ENCODE results near the gene MAN1A1.

MAN1A1 gene

DNA sequence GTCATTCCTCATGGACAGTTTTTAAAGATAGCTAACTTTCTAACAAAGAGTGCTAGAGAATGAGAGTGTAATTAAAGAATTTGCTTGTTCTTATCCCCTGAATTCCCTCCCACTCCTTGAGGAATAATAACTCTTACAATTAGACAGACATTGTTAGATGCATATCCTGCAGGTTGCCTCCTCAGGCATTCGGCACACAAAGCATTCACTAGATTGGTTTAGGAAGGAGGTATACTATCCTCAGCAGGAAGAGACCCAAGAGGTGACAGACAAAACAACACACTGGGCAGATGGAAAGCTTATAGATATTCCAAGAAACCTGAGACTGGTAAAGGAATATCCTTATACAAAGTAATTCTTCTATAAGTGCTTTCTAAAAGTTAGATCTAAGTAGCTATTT lies 162.0 kb downstream of the MAN1A1 start:
- peaks cover 35% of the 10 kb centered on the region for H3K4me1 ChIP-seq (ENCODE audit: insufficient read depth, low read length, poor library complexity, severe bottlenecking)
- H3F3A ChIP-seq (ENCODE audit: low read depth), result no peaks in the 10 kb centered on the region
- no peak overlapping the region for H2AFZ ChIP-seq (ENCODE audit: low read length)
- H3K4me2 ChIP-seq (ENCODE audit: low read depth, low read length, poor library complexity, severe bottlenecking), result no peak overlapping the region
- H3K36me3 ChIP-seq (ENCODE audit: insufficient read depth, low read length), result peaks cover 7% of the 10 kb centered on the region; the same call in 1 of the 2 replicates
- no peaks in the 10 kb centered on the region for H3K9me3 ChIP-seq (ENCODE audit: insufficient read depth, low read depth, low read length)
- no peaks in the 10 kb centered on the region for H3K79me2 ChIP-seq (ENCODE audit: insufficient read depth, low read length)
- TF ChIP-seq, protein P1, sequence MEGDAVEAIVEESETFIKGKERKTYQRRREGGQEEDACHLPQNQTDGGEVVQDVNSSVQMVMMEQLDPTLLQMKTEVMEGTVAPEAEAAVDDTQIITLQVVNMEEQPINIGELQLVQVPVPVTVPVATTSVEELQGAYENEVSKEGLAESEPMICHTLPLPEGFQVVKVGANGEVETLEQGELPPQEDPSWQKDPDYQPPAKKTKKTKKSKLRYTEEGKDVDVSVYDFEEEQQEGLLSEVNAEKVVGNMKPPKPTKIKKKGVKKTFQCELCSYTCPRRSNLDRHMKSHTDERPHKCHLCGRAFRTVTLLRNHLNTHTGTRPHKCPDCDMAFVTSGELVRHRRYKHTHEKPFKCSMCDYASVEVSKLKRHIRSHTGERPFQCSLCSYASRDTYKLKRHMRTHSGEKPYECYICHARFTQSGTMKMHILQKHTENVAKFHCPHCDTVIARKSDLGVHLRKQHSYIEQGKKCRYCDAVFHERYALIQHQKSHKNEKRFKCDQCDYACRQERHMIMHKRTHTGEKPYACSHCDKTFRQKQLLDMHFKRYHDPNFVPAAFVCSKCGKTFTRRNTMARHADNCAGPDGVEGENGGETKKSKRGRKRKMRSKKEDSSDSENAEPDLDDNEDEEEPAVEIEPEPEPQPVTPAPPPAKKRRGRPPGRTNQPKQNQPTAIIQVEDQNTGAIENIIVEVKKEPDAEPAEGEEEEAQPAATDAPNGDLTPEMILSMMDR (conservative IDR thresholded peaks at IDR 0.05; ENCODE audit: low read length), result no peak
- no peak for TF ChIP-seq EZH2phosphoT487 (IDR thresholded peaks at IDR 0.05; ENCODE audit: borderline replicate concordance)
- H3K27me3 ChIP-seq (ENCODE audit: insufficient read depth, low read length, poor library complexity, severe bottlenecking), result no peaks in the 10 kb centered on the region
- no peak overlapping the region for H3K4me3 ChIP-seq (ENCODE audit: low read length, poor library complexity, severe bottlenecking)
- no peak overlapping the region for H3K9ac ChIP-seq (ENCODE audit: low read depth, low read length, poor library complexity, severe bottlenecking)
- H4K20me1 ChIP-seq (ENCODE audit: insufficient read depth, low read length, poor library complexity, severe bottlenecking), result no peaks in the 10 kb centered on the region
- H3K9me2 ChIP-seq (replicated peaks; ENCODE audit: low read depth, low read length), result no peaks in the 10 kb centered on the region

DNA sequence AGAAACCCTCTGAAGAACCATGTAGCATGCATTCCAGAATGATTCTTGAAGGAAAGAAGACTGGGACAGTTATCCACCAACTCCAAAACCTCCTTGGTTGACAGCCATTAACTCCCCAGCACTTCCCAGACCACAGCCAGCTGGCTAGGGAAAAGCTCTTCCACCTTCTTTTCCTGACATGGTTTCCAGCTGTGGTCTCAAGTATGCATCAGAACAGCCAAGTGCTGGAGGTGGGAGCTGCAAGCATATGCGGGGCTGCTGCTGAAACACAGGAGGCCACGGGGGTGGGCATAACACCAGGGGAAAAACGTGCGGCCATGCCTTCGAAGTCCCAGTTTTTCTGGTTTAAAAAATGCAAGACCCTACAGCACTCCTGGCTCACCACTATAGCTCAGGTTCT lies 163.1 kb downstream of the MAN1A1 start:
- Histone ChIP-seq H3K4me3 (ENCODE audit: low read length, poor library complexity, severe bottlenecking) (no peak overlapping the region), H3F3A (ENCODE audit: low read depth) (no peaks in the 10 kb centered on the region), H3K4me1 (ENCODE audit: insufficient read depth, low read length, poor library complexity, severe bottlenecking) (peaks cover 28% of the 10 kb centered on the region), H4K20me1 (ENCODE audit: insufficient read depth, low read length, poor library complexity, severe bottlenecking) (no peaks in the 10 kb centered on the region), H3K36me3 (ENCODE audit: insufficient read depth, low read length) (peaks cover 7% of the 10 kb centered on the region; the same call in 1 of the 2 replicates), H3K9me3 (ENCODE audit: insufficient read depth, low read depth, low read length) (no peaks in the 10 kb centered on the region), H3K4me2 (ENCODE audit: low read depth, low read length, poor library complexity, severe bottlenecking) (no peak overlapping the region), H2AFZ (ENCODE audit: low read length) (no peak overlapping the region), H3K9me2 (replicated peaks; ENCODE audit: low read depth, low read length) (no peaks in the 10 kb centered on the region), H3K79me2 (ENCODE audit: insufficient read depth, low read length) (no peaks in the 10 kb centered on the region), H3K27me3 (ENCODE audit: insufficient read depth, low read length, poor library complexity, severe bottlenecking) (no peaks in the 10 kb centered on the region), H3K9ac (ENCODE audit: low read depth, low read length, poor library complexity, severe bottlenecking) (no peak overlapping the region)
- TF ChIP-seq, protein P1 (conservative IDR thresholded peaks at IDR 0.05; ENCODE audit: low read length), result no peak
- no peak for TF ChIP-seq EZH2phosphoT487 (IDR thresholded peaks at IDR 0.05; ENCODE audit: borderline replicate concordance)

DNA sequence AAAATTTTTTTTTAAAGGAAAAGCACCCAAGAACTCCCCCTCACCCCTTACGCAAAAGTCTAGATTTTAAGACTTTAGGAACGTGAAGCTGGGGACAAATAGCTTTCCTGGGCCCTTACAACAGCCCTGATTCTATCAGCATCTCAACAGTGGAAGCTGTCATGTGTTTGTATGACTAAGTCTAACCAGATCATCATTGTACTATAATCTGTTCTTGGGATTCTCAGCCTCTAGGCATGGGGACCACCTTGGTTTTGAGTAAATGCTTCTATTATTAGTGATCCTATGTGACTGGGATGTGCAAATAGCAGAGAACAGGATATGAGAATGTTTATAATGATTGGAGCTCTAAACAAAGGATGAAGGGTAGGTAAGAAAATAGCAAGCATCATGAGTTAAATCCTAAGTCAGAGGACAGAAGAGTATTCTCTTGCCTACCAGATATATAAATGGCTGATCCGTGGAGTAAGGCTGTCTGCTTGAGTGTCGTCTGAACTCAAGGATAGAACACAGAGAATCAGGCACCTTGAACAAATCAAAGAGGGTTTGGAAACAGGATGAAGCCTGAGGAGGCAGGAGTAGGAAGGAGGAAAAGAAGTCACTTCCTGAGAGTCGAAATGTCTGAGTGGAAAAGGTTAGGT lies 165.4 kb downstream of the MAN1A1 start:
- H3F3A ChIP-seq (ENCODE audit: low read depth), result peaks cover 3% of the 10 kb centered on the region; the same call in 1 of the 2 replicates
- no peaks in the 10 kb centered on the region for H3K79me2 ChIP-seq (ENCODE audit: insufficient read depth, low read length)
- no peak for TF ChIP-seq EZH2phosphoT487 (IDR thresholded peaks at IDR 0.05; ENCODE audit: borderline replicate concordance)
- TF ChIP-seq, protein P1 (conservative IDR thresholded peaks at IDR 0.05; ENCODE audit: low read length), result no peak

More for the DNA sequence above, 165.4 kb downstream of the MAN1A1 start:
- no peaks in the 10 kb centered on the region for H4K20me1 ChIP-seq (ENCODE audit: insufficient read depth, low read length, poor library complexity, severe bottlenecking)
- no peak overlapping the region for H3K4me2 ChIP-seq (ENCODE audit: low read depth, low read length, poor library complexity, severe bottlenecking)
- H3K27me3 ChIP-seq (ENCODE audit: insufficient read depth, low read length, poor library complexity, severe bottlenecking), result no peaks in the 10 kb centered on the region
- H3K9me3 ChIP-seq (ENCODE audit: insufficient read depth, low read depth, low read length), result no peaks in the 10 kb centered on the region
- no peak overlapping the region for H3K9ac ChIP-seq (ENCODE audit: low read depth, low read length, poor library complexity, severe bottlenecking)
- H3K4me3 ChIP-seq (ENCODE audit: low read length, poor library complexity, severe bottlenecking), result no peak overlapping the region
- H3K36me3 ChIP-seq (ENCODE audit: insufficient read depth, low read length), result peaks cover 1% of the 10 kb centered on the region; the same call in 1 of the 2 replicates
- no peaks in the 10 kb centered on the region for H3K9me2 ChIP-seq (replicated peaks; ENCODE audit: low read depth, low read length)
- H2AFZ ChIP-seq (ENCODE audit: low read length), result no peak overlapping the region
- peaks cover 49% of the 10 kb centered on the region for H3K4me1 ChIP-seq (ENCODE audit: insufficient read depth, low read length, poor library complexity, severe bottlenecking)

Data from Loucy (cell line).